Measurements from ENCODE around the gene SMIM23. TPM values are rescaled to one million over a fixed set of nuclear protein-coding genes. Genes with fewer than 3 reads are reported as not detected.

The SMIM23 gene
- total and polyA plus RNA-seq, 2 experiments from 2014 or later, result not detected

GRCh38 chr5:171762903-171763302 is 22.7 kb upstream of the SMIM23 start:
- 92% methylated on average over 17 of the region's 20 CpGs for WGBS (ENCODE audit: low lambda C conversion rate, missing lambda C conversion rate)
- H3K27ac ChIP-seq, result no peak overlapping the region
- no peaks in the 10 kb centered on the region for H3K9me3 ChIP-seq (ENCODE audit: low read depth)
- H2AFZ ChIP-seq, result no peak overlapping the region
- H3K4me3 ChIP-seq, result no peak overlapping the region
- no peak for DNase-seq (ENCODE audit: low spot score)
- no peaks in the 10 kb centered on the region for H3K27me3 ChIP-seq
- TF ChIP-seq EZH2phosphoT487 (IDR thresholded peaks at IDR 0.05; ENCODE audit: low read depth, severe bottlenecking, unreplicated experiment) (no peak), EZH2 (IDR thresholded peaks at IDR 0.05; ENCODE audit: borderline replicate concordance) (no peak)
- TF ChIP-seq, protein P1, sequence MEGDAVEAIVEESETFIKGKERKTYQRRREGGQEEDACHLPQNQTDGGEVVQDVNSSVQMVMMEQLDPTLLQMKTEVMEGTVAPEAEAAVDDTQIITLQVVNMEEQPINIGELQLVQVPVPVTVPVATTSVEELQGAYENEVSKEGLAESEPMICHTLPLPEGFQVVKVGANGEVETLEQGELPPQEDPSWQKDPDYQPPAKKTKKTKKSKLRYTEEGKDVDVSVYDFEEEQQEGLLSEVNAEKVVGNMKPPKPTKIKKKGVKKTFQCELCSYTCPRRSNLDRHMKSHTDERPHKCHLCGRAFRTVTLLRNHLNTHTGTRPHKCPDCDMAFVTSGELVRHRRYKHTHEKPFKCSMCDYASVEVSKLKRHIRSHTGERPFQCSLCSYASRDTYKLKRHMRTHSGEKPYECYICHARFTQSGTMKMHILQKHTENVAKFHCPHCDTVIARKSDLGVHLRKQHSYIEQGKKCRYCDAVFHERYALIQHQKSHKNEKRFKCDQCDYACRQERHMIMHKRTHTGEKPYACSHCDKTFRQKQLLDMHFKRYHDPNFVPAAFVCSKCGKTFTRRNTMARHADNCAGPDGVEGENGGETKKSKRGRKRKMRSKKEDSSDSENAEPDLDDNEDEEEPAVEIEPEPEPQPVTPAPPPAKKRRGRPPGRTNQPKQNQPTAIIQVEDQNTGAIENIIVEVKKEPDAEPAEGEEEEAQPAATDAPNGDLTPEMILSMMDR (IDR thresholded peaks at IDR 0.05; ENCODE audit: poor library complexity), result no peak
- H3K36me3 ChIP-seq (replicated peaks; ENCODE audit: insufficient read depth, low read depth), result no peaks in the 10 kb centered on the region
- H3K4me2 ChIP-seq, result no peak overlapping the region
- H3K79me2 ChIP-seq, result no peaks in the 10 kb centered on the region
- H4K20me1 ChIP-seq (ENCODE audit: insufficient read depth, poor library complexity, severe bottlenecking), result no peaks in the 10 kb centered on the region
- no peaks in the 10 kb centered on the region for H3K4me1 ChIP-seq (ENCODE audit: insufficient read depth)
- H3K9me2 ChIP-seq (replicated peaks; ENCODE audit: insufficient read depth), result no peaks in the 10 kb centered on the region

DNA sequence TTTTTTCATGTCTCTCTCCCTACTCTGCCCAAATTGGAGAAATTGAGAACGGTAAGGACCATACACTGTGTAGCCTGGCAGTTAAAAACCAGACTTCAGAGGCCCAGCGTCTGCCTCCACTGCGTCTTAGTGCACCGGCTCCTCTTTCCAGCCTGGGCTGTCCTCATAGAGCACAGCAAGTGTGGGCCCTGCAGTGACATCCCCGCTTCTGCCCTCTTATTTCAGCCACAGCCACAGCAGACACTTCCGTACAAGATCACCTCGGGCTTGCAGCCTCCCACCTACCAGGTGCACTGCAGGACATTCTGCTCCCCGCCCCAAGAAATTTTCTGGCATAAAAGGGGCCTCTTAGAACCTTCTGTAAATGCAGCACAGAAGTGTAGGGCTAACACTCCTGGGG is 21.4 kb upstream of the SMIM23 start:
- Histone ChIP-seq H4K20me1 (ENCODE audit: insufficient read depth, poor library complexity, severe bottlenecking) (no peaks in the 10 kb centered on the region), H3K9me3 (ENCODE audit: low read depth) (no peaks in the 10 kb centered on the region), H3K4me1 (ENCODE audit: insufficient read depth) (no peaks in the 10 kb centered on the region), H2AFZ (no peak overlapping the region), H3K27ac (no peak overlapping the region), H3K4me2 (no peak overlapping the region), H3K4me3 (no peak overlapping the region), H3K79me2 (no peaks in the 10 kb centered on the region), H3K36me3 (replicated peaks; ENCODE audit: insufficient read depth, low read depth) (no peaks in the 10 kb centered on the region), H3K27me3 (no peaks in the 10 kb centered on the region), H3K9me2 (replicated peaks; ENCODE audit: insufficient read depth) (no peaks in the 10 kb centered on the region)
- DNase-seq (ENCODE audit: low spot score), result no peak
- no peak for TF ChIP-seq EZH2phosphoT487 (IDR thresholded peaks at IDR 0.05; ENCODE audit: low read depth, severe bottlenecking, unreplicated experiment)
- no peak for TF ChIP-seq EZH2 (IDR thresholded peaks at IDR 0.05; ENCODE audit: borderline replicate concordance)
- TF ChIP-seq, protein P1 (IDR thresholded peaks at IDR 0.05; ENCODE audit: poor library complexity), result no peak
- 87% methylated on average over 8 of the region's 8 CpGs for WGBS (ENCODE audit: low lambda C conversion rate, missing lambda C conversion rate)

GRCh38 chr5:171766875-171767274 is 18.7 kb upstream of the SMIM23 start:
- no peak overlapping the region for H3K4me2 ChIP-seq

More at GRCh38 chr5:171766875-171767274, 18.7 kb upstream of the SMIM23 start:
- no peak overlapping the region for H3K27ac ChIP-seq
- H3K27me3 ChIP-seq, result no peaks in the 10 kb centered on the region
- no peaks in the 10 kb centered on the region for H3K36me3 ChIP-seq (replicated peaks; ENCODE audit: insufficient read depth, low read depth)
- H2AFZ ChIP-seq, result no peak overlapping the region
- H3K4me3 ChIP-seq, result no peak overlapping the region
- H4K20me1 ChIP-seq (ENCODE audit: insufficient read depth, poor library complexity, severe bottlenecking), result no peaks in the 10 kb centered on the region
- no peaks in the 10 kb centered on the region for H3K4me1 ChIP-seq (ENCODE audit: insufficient read depth)
- TF ChIP-seq, protein P1 (IDR thresholded peaks at IDR 0.05; ENCODE audit: poor library complexity), result no peak
- TF ChIP-seq EZH2 (IDR thresholded peaks at IDR 0.05; ENCODE audit: borderline replicate concordance), result no peak
- no peak for TF ChIP-seq EZH2phosphoT487 (IDR thresholded peaks at IDR 0.05; ENCODE audit: low read depth, severe bottlenecking, unreplicated experiment)
- no peaks in the 10 kb centered on the region for H3K79me2 ChIP-seq
- no peaks in the 10 kb centered on the region for H3K9me3 ChIP-seq (ENCODE audit: low read depth)
- 96% methylated on average over 2 of the region's 2 CpGs for WGBS (ENCODE audit: low lambda C conversion rate, missing lambda C conversion rate)
- no peak for DNase-seq (ENCODE audit: low spot score)
- no peaks in the 10 kb centered on the region for H3K9me2 ChIP-seq (replicated peaks; ENCODE audit: insufficient read depth)
